GM12874 (cell line): ENCODE results near the gene ASPHD1.

Source experiments
- TF ChIP-seq, protein P1 (sequence below): IDR thresholded peaks from 2 replicates; pipeline ENCODE4 v1.5.1; 2011; ENCODE audit warnings: low read depth, mild to moderate bottlenecking, control low read depth, low read length, moderate library complexity; ENCODE audit not compliant: insufficient read depth

Gene ASPHD1

GRCh38 chr16:29922986-29923501 lies 22.8 kb downstream of the ASPHD1 start:
- TF ChIP-seq, protein P1, sequence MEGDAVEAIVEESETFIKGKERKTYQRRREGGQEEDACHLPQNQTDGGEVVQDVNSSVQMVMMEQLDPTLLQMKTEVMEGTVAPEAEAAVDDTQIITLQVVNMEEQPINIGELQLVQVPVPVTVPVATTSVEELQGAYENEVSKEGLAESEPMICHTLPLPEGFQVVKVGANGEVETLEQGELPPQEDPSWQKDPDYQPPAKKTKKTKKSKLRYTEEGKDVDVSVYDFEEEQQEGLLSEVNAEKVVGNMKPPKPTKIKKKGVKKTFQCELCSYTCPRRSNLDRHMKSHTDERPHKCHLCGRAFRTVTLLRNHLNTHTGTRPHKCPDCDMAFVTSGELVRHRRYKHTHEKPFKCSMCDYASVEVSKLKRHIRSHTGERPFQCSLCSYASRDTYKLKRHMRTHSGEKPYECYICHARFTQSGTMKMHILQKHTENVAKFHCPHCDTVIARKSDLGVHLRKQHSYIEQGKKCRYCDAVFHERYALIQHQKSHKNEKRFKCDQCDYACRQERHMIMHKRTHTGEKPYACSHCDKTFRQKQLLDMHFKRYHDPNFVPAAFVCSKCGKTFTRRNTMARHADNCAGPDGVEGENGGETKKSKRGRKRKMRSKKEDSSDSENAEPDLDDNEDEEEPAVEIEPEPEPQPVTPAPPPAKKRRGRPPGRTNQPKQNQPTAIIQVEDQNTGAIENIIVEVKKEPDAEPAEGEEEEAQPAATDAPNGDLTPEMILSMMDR = no peak

- TF ChIP-seq, protein P1 = no peak
Observed at GRCh38 chr16:29925105-29925756, 24.9 kb downstream of the ASPHD1 start.

DNA sequence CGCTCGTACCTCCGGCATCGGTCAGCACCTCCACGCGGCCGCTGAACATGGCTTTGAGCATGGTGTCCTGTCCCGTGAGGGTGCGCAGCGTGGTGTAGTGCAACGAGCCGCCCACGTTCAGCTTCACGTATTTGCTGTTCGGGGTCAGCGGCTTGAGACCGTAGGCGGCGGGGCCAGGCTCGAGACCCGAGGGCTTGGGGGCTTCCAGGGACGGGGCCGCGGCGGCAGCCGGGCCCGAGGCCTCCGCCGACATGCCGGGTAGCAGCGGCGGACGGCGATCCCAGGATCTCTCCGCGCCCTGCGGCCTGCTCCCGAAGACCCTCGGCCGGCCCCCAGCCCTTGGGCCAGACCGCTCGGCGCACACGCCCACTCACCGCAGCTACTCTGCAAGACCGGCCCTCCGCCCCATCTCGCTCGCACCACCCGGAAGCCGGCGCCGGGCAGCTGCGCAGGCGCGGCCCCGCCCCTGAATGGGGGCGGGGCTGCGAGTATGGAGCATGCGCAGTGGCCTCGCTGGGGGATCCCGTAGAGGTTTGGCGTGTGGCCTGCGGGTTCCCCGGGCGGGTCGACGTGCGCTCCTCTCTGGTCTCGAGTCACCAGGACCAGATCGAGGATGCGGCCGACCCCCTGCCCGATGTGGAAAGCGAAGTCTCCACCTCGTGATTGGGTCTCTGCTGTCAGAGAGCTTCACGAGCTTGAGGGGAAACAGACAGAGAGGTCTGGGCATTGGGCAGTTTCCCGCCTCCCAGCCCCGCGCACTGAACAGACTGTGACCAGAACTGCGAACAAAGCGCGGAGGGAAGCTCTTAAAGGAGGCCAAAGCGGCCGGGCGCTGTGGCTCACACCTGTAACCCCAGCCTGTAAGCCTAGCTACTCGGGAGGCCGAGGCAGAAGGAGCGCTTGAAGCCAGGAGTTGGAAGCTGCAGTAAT lies 25.8 kb downstream of the ASPHD1 start, which contains the start of gene KCTD13:
Gene KCTD13 (minus strand): TSS at position 446 of the 930 bp plus-strand sequence. CDS start 193 bp downstream, at position 253.
- TF ChIP-seq, protein P1 = no peak

DNA sequence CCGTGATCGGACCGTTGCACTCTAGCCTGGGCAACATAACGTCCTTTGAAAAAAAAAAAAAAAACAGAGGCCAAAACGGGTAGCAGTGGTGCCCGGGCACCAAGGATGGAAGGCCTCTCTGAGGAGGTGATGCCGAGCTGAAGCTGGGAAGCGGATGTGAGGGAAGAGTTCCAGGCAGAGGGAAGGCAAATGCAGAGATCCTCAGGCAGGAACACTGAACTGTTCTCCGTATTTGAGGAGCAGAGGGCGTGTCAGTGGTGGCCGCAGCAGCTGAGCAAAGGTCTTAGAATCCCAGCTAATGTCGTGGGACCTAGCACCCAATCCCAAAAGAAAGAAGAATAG lies 26.4 kb downstream of the ASPHD1 start:
- TF ChIP-seq, protein P1 = no peak

DNA sequence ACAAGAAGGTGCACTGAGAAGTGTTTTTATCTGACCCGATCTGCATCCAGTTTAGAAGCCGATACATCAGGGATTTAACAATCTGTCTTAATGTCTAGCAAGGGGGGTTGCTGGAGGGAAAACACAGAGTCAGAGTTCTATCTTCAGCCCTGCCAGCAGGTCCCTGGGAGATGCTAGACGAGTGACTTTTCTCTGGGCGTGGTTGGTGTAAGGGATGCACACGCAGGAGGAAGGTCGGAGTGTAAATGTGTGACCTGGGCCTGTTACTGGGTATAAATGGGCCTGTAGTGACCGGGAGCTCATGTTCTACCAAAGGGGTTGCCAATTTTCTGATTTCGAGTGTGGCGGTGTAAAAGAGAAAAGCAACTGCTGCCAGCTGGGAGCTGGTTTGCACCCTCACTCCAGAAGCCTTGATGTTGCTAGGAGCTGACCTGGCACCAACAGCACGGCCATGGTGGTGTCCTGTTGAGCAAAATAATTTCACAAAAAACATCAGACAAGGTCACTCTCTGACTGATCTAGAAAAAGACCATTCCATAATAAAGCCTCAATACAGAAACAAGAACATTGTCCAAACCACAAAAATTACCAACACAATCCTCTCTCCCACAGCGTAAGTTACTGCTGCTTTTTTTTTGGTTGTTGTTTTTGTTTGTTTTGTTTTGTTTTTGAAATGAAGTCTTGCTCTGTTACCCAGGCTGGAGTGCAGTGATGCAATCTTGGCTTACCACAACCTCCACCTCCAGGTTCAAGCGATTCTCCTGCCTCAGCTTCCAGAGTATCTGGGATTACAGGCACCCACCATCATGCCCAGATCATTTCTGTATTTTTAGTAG lies 27.0 kb downstream of the ASPHD1 start:
- TF ChIP-seq, protein P1 = no peak

DNA sequence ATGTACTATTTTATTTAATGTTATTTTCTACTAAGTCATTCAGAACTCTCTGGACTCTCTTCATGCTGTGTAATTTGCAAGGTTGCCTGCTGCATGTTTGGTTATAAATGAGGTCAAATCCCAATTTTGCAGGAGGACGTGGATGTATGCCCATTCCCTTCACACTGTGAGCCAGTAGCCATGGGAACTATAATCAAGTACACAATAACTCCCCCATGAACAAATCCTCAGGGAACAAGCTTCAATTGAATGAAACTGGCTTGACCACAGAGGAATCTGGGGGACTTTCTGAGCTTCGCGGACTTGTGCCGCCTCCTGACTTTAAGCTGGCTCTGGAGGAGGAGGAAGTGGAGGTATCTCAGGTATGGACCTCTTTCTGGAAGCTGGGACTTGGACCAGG lies 40.4 kb downstream of the ASPHD1 start:
- TF ChIP-seq, protein P1 = no peak
